HG03045 (cell line): Measurements from ENCODE around the gene DROSHA.
"Not testable (repeated sequence)": the region's sequence is repeated elsewhere in the genome, so short reads cannot be mapped to it uniquely, and the experiment has no call there.

Experiments used
- ATAC-seq: cut with Tn5 transposase; IDR thresholded peaks from one replicate; pipeline ENCODE4 v1.9.1; 2021; ENCODE audit warnings: mild to moderate bottlenecking, moderate library complexity; ENCODE audit not compliant: unreplicated experiment

Gene DROSHA

DNA sequence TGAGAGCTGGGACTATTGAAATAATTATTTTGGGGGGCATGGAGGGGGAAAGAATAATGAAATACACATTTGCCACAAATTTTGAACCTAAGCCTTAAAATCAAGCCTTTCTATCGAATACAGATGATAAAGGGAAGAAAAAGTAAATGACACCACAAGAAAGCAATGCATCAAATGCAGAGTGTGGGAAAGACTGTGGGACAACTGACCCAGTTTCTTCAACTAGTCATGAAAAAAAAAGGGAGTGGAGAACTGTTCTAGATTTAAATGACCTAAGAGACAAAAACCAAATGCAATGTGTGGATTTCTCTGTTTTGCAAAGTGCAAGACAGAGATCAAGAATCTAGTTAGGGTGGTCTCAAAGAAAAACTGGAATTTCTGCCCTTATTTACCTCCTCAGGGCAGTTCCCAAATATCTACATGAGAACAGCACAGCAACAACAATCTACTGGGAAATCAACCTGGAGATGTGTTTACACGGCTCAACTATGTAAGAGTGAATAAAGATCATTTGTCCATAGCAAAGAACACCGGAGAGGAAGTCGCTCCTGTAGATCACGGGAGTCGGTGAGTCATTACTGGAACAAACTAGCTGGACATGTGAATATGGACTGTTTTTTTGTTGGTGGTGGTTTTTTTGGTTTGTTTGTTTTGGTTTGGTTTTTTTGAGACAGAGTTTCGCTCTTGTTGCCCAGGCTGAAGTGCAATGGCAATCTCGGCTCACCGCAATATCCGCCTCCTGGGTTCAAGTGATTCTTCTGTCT, 145.9 kb downstream of the DROSHA start:
- no peak for ATAC-seq

DNA sequence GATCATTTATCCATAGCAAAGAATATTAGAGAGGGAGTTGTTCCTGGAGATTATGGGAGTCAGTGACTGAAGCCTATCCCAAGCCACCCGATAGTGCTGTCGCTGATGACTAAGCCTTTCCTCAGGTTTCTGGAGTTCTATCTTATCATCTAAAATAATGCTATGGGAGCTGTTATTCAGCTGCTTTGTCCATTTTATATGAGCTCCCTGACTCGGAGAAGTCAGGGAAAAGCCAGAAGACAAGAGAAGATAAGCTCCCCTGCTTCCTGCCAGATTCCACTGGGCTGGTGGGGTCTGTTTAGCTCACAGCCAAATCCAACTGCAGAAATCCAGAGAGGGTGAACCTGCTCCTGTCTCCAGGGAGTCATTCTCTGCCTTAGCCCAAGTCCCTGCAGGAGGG, 148.2 kb downstream of the DROSHA start:
- ATAC-seq: no peak

DNA sequence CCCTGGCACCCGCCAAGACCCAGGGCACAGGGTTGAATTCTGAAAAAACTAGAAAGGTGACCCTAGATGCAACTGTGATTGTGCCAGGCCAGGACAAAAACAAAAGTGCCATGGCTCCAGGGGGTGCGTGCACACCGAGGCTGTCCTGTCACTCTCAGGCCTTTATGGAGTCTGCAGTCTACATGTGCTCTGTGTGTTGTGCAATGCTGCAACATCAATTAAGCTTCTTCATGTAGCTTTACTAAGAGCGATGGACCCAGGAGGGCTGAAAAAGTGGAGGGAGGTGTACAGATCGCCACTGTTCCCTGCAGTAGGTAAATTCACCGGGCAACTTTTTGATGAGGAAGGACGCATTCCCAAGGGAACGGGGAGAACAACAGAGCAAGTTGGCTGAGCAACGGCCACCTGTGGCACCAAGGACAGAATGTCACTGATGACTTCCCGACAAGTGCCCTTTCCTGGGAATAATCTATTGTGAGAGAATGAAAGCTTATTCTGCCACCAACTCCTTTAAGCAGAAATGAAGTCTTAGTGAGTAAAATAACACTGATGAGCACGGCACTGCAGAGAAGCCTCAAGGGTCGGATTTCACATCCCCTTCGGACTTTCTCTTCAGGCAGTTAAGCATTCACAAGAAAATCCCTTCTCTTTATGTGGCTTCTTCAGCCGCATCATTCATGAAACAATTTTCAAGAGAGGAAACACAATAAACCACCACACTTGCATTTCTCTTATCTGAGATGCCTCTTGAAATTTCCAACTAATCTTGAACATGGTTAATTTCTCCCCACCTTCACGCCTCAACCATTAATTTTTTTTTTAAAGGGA, 149.6 kb downstream of the DROSHA start:
- peak; percentile 66 for ATAC-seq

DNA sequence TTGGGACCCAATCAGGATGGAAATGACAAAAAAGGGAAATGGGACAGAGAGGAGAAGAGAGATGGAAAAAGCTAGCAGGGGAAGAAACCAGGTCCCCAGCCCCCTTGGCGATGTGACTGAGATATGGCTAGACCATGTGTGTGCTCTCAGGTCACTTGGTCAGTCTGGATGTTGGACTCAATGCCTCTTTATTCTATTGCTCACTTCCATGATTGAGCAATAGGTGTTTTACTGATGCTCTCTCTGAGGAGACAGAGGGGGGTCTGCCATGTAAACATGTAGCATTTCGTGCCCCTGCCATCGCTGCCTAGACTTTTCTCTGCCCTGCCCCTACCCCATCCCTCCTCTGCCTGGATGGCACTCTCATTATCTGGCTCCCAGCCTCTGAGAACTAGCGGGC, 150.6 kb downstream of the DROSHA start:
- ATAC-seq: no peak

DNA sequence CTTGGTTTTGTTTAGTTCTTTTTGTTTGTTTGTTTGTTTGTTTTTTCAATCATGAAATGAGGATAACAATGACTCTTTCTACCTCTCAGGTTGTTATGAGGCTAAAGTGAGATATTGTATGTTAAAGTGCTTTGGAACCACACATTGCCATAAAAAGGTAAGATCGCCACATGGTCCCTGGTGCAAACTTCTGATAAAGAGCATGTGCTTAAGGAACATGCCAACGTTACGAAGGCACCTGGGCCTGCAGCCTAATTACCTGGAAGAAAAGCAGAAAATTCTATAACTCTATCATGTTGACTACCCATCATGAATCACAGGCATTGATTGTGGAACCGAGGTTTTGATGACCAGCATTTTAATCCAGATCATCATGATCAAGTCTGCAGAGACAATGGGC, 151.8 kb downstream of the DROSHA start:
- no peak for ATAC-seq

DNA sequence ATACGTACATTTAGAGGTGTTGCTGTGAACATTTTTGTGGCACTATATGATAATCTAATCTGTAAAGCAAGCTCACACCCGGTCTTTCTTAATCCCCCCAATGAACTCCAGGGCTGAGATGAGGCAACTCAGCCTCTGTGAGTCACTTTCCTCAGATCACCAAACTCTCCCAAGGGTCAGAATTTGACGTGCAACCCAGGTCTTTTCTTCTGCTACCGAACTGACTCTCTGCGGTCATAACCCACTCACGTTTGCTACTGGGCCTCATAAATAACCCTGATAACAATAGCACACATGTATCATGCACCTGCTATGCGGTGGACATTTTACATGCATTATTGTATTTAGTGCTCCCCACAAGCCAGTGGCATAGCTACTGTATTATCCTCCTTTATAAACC, 153.1 kb downstream of the DROSHA start:
- ATAC-seq: no peak

DNA sequence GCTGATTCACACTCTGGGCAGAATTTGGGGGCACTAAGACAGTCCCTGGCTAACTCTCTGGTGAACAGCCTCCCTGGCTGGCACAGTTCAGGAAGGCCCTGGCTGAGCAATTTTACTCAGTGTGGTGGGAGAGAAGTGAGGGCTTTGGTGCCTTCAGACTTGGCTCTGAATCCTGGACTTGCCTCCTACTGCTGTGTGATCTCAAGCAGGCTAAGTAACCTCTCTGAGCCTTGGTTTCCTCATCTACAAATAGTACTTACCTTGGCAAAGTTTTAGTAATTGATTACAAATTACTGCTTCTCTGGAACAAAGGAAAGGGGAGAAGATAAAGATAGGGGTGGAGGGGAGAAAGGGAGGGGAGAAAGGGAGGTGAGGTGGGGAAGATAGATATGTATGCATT, 153.8 kb downstream of the DROSHA start:
- ATAC-seq: no peak

DNA sequence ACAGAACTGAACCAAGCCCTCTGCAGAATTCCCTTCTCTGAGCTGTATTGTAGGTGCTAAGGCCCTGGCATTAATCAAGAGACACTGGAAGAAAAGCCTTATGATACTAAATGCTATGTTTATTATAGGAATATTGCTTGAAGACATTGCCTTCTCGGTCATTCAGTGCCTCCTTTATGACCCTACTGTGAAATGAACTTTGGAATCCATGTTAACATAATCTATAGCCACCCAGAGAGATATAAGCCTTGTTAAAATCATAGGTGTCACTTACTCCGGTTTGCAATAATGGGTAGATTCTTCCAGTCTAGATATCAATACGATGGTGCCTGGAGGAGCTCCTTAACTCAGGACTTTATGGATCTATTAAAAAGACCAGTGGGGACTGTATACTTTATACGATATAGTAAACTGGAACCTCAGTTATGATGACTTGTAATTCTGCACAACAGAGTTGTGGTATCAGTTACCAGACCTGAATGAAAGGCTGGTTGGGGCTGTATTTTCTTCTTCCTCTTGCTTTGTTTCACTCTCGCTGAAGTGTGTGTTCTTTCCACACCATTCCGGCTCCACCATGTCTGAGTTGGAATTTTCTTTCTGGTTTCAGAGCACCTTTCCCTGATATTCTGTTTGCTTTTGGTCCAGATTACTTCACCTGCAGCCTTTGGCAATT, 154.5 kb downstream of the DROSHA start:
- no peak for ATAC-seq

DNA sequence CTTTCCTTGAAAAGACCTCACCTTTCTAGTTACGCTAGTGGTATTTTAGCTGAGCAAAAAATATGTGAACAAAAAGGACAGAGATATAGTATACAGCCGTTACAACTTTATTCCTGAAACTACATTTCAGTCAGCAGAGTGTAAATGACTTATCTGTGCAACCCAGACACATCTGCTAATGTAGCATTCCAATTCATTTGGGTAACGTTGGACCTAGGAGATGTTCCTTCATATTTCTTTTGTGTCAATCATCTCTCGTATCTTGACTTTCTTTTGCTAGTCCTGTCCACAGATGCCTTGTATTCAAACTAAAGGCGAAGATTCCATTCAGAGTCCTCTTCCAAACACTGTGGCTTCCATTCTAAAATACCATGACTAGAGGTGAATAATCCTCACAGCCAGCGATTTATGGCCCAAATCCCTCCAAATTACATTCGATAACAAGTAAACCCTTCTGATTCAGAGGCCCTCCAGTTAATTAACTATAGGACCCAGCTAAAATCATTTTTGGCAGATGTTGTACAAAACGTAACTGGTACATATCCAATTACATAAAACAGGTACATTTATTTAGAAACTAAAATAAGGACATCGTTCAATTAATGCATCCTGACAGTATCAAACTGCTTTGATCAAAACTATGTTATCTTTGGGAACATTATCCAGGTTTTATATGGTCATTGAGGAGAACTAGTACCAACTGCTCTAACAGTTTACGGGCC, 155.7 kb downstream of the DROSHA start:
- ATAC-seq: no peak

DNA sequence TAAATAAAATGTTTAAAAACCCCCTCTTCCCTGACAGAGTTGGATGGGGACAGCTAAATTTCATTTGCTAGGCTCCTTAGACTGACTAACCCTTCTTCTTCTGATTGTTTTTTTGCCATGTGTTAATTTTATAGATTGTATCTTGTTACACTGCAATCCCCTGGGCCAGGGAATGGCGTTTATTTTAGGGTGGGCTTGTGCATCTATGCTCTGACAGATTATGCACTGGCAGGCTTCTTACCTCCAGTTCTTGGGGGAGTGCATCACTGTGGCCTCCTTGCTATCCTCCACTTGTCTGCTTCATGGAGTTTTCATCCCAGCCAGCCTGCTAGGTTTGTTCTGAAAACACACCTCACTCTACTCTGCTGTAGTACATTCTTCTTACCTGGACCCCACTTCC, 159.8 kb downstream of the DROSHA start:
- ATAC-seq: no peak

DNA sequence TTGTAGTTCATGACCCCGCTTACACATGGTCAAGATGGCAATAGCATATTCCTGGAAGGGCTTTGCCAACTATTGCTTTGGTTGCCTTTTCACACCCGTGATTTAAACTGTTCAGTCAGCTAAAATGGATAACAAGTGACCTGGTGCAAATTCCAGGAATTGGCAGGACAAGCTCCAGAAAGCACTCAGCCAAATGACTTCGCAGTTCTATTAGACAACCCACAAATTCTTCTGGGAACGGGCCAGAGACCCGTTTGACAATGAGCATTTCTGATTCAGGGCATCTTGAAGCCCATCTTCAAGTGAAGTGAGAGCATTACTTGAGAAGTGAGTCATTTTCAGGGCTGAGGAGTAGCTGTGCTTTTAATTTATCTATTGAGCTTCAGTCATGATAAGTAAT, 165.0 kb downstream of the DROSHA start:
- ATAC-seq: no peak

DNA sequence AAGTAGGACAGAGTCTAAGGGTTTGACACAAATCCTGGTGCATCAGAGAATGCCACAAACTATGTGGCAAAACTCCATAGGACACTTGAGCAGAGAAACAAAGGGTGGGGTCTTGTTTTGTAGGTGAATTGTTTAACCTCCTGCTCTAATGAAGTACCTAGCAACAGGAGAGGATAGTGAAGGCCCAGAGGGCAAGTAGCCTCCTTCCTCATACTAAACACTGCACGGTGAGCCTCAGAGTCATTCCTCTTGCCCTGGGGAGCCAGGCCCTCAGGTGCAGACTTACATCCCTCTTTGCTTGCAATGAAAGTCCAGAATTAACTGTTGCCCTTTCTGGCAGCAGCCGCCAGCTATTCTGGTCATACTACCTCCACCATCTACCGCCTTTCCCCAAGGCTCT, 166.1 kb downstream of the DROSHA start:
- ATAC-seq: no peak

DNA sequence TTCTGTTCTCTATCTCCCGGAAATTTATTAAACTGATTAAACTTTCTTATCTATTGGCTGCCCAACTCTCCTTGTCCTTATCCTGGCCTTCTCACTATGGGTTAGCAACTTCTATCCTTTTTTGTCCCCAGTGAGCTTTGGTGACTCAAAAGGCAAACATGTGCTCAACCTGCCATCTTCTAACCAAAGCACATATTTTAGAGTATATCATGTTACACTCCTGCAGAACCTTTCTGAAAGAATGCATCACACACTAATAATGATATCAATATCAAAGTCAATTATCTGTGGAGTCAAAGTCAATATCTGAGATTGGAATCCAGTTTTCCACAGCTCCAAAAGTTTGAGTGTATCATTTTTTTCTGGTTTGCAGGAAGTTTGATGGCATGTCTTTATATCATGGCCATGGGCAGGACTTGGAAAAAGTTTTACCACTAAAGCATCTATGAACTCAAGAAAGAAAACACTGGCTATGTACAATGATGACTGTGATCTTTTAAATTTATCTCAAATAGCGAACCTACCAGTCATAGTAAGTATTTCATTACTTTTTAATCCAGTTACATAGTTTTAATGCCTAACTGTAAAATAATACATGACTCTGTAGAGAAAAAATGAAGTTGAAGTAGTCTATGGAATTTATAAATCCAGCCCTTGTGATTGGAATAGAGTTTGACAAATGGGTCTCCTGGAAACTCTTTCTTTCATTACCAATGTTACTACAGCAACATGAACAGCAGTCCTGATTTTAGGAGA, 166.8 kb downstream of the DROSHA start:
- ATAC-seq: no peak

DNA sequence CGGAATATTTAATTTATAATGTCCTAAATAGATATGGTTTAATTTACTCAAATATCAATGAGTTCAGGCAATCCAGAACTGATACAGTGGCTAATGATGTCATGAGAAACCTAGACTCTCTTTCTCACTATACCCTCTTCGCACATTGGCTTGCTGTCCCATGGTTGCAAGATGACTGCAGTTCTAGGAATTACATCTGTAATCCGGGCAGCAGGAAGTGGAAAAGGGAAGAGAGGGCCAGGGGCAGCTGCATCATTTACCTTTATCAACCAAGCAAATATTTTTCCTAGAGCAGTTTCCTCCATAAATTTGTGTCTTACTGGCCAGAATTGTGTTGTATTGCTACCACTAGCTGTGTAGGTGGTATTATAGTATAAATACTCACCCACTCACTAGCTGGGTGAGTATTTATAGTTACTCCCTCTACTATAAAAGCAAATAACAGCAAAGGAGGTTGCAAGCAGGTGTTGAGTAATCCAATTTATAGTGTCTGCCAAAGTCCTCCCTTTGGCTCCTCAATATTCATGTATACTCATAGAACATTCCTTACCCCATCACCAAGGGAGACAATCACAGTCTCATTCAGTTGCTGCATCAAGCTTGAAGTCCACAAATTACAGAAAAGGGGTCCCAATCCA, 168.8 kb downstream of the DROSHA start:
- ATAC-seq: no peak

DNA sequence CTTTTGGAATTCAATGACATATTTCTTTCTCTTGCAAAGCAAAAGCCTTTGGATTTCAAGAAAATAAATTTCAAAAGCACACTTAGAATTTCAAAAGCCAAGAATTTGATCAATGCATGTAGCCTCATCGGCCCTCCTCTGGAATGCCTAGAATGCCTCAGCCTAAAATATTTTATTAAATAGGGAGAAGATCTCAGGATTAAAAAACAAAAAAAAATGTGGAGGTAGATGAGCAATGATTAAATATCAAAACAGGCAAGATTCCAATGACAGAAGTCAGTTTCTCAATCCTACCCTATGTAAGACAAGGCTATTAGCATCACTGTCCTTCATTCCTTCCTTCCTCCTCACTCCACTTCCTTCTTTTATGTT, 169.4 kb downstream of the DROSHA start:
- no peak for ATAC-seq

DNA sequence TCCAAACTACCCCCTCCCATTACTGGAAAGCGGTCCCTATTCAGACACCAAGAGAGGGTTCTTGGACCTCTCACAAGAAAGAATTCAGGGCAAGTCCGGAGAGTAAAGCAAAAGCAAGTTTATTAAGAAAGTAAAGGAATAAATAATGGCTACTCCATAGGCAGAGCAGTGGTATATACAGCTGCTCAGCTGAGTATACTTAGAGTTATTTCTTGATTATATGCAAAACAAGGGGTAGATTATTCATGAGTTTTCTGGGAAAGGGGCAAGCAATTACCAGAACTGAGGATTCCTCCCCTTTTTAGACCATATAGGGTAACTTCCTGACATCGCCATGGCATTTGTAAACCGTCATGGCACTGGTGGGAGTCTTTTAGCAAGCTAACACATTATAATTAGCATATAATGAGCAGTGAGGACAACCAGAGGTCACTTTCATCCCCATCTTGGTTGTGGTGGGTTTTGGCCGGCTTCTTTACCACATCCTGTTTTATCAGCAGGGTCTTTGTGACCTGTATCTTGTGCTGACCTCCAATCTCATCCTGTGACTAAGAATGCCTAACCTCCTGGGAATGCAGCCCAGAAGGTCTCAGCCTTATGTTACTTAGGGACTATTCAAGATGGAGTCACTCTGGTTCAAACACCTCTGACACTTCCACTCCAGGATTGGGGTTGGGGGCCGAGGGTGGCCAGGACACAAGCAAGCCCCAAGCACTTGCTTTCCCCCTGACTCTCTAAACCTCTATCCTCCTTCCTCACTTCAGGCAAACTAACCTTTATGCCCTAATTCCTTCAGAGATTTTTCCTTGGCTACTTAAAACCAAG, 170.0 kb downstream of the DROSHA start:
- ATAC-seq: not testable (repeated sequence)

DNA sequence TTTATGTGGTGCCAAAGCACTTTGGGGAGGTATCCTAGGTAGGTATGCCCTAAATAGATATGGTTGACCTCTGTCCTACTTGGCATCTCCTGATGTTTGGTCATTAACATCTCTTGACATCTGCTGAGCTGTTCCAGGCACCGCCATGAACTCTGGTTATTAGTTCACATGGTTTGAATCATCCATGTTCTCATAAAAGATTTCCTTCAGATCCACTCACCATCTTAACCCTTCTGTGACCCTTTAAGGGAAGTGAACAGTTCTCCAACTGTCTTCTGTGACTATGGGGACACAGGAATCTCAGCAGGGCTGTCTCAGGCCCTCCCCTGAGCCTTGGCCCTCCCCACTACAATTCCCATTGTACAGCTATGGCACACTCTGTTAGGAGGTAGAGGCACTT, 170.7 kb downstream of the DROSHA start:
- no peak for ATAC-seq

DNA sequence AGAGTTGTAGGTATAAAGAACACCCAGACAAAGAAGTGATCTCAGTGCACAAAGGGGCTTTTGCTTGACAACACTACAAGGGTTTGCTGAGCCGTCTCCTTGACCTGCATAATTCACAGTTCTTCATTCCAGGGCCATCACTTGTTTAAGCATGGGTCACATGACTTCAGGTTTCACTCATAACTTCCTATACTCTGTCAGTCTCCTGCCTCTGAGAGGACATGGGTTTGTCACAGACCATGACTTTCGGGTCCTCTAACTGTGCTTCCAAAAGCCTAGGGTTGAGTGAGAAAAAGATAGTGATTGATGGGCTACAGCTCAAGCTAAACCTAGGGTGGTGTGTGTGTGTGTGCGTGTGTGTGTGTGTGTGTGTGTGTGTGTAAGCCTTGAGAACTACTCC, 172.1 kb downstream of the DROSHA start:
- no peak for ATAC-seq

DNA sequence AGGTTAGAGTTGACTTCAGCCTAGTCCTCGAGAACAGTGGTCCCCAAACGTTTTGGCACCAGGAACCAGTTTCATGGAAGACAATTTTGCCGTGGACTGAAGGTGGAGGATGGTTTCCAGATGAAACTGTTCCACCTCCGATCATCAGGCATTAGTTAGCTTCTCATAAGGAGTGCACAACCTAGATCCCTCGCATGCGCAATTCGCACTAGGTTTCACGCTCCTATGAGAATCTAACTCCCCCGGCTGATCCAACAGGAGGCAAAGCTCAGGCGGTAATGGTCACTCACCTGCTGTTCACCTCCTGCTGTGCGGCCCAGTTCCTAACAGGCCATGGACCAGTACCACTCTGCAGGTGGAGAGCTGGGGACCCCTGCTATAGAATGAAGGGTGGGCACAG, 174.9 kb downstream of the DROSHA start:
- no peak for ATAC-seq
